ENCODE data around the gene GRM4. TPM values are rescaled to one million over a fixed set of nuclear protein-coding genes. Genes with fewer than 3 reads are reported as not detected.

The GRM4 gene
- total and polyA plus RNA-seq, 9 of the 15 experiments (the other 6 are each of a cell fraction or from before 2014, with no cell fraction given) = 0.18 TPM; not detected in 8

DNA sequence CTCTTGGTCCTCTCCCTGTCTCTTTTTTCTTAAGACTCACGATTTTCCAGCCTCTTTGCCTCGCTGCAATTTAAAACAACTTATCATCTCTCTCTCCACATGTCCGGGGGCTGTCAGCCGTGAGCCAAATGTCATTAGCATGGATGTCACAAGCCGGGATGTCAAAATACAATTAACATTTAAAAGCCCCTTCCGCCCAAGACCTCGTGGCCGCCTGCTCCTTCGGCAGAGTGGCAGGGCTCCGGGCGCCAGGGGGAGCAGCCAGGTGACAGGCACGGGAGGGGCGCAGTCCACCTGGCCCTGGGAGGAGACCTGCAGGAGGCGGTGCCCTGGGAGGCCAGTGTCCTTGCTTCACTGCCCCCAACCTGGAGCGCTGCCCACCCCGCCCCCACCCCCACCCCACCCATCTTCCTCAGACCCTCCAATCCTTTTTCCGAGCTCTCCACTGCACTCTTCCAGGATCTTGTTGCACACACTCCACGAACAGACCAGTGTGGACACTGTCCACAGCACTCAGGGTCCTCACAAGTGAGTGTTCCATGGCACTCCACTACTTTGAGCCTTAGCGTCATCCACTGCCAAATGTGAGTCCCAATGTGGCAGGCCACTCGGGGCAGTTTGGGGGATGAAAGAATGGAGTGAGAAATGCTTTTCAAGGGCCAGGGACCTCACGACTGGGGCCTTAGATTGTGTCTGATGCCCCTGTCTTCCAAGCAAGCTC, 5.6 kb upstream of the GRM4 start:
- intact Hi-C loops (cut with micrococcal nuclease) (loop anchor here (10.0 kb wide), 1 partner anchor 177 kb away; no protein-coding TSS in a partner anchor), in situ Hi-C loops (cut with MboI) (loop anchor here (5.0 kb wide), 2 partner anchors 94 to 389 kb away; no protein-coding TSS in a partner anchor)
- H3K4me1 ChIP-seq (replicated peaks in 1 of 2; ENCODE audit: control insufficient read depth in 2 of 2, insufficient read depth in 2 of 2, low read length in 2 of 2) = peaks cover 0 to 14% of the 10 kb centered on the region in 2 experiments; a peak in 2 of 5 replicates
- BruUV-seq (replicated peaks) = no TSS peak
- DNase-seq (ENCODE audit: extremely low read depth in 1 of 4, low spot score in 3 of 4) (no peak), FAIRE-seq (no peak), ATAC-seq (no peak)
- H3K4me2 ChIP-seq (ENCODE audit: insufficient read depth, low read length) = no peak overlapping the region
- no peak overlapping the region for H2AFZ ChIP-seq (ENCODE audit: low read depth, low read length)
- peaks cover 15 to 71% of the 10 kb centered on the region in 2 experiments; a peak in 4 of 5 replicates for H3K27me3 ChIP-seq (ENCODE audit: control insufficient read depth in 2 of 2, insufficient read depth in 2 of 2, low read length in 2 of 2)
- H3K9me1 ChIP-seq (ENCODE audit: control insufficient read depth, insufficient read depth, low read length) = peaks cover 4% of the 10 kb centered on the region
- no peaks in the 10 kb centered on the region for H3K36me3 ChIP-seq (ENCODE audit: control insufficient read depth, insufficient read depth, low read length)
- CTCF ChIA-PET (ENCODE audit: low intra/inter-chr PET ratio) = no interaction called here
- H3K4me3 ChIP-seq = no peak overlapping the region
- no peaks in the 10 kb centered on the region for H3K79me2 ChIP-seq (ENCODE audit: control insufficient read depth, insufficient read depth, low read length)
- 3% methylated on average over 18 of the region's 21 CpGs for WGBS (ENCODE audit: insufficient coverage, low coverage, missing lambda C conversion rate)
- H4K20me1 ChIP-seq (replicated peaks; ENCODE audit: control insufficient read depth, insufficient read depth, low read length) = peaks cover 3% of the 10 kb centered on the region
- no peak overlapping the region for H3K9ac ChIP-seq (ENCODE audit: insufficient read depth in 1 of 2, low read depth in 2 of 2, low read length in 2 of 2)
- no peak overlapping the region for H3K27ac ChIP-seq (ENCODE audit: extremely low read depth, low read depth, low read length)
- no peaks in the 10 kb centered on the region for H3K9me3 ChIP-seq (replicated peaks; ENCODE audit: control insufficient read depth, insufficient read depth, low read depth, low read length)
- POLR2A ChIA-PET = interaction anchor here (0.7 to 1.0 kb wide), 2 partner anchors 11 to 468 kb away, joined by 3 read pairs; no protein-coding TSS in a partner anchor
- TF ChIP-seq, protein P1, sequence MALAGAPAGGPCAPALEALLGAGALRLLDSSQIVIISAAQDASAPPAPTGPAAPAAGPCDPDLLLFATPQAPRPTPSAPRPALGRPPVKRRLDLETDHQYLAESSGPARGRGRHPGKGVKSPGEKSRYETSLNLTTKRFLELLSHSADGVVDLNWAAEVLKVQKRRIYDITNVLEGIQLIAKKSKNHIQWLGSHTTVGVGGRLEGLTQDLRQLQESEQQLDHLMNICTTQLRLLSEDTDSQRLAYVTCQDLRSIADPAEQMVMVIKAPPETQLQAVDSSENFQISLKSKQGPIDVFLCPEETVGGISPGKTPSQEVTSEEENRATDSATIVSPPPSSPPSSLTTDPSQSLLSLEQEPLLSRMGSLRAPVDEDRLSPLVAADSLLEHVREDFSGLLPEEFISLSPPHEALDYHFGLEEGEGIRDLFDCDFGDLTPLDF (CRISPR knock-in tag; IDR thresholded peaks at IDR 0.05) = no peak
- TF ChIP-seq ZC3H8 (IDR thresholded peaks at IDR 0.05) = no peak
- TF ChIP-seq, protein P2, sequence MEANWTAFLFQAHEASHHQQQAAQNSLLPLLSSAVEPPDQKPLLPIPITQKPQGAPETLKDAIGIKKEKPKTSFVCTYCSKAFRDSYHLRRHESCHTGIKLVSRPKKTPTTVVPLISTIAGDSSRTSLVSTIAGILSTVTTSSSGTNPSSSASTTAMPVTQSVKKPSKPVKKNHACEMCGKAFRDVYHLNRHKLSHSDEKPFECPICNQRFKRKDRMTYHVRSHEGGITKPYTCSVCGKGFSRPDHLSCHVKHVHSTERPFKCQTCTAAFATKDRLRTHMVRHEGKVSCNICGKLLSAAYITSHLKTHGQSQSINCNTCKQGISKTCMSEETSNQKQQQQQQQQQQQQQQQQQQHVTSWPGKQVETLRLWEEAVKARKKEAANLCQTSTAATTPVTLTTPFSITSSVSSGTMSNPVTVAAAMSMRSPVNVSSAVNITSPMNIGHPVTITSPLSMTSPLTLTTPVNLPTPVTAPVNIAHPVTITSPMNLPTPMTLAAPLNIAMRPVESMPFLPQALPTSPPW (CRISPR knock-in tag; IDR thresholded peaks at IDR 0.05) = no peak
- TF ChIP-seq, protein P3, sequence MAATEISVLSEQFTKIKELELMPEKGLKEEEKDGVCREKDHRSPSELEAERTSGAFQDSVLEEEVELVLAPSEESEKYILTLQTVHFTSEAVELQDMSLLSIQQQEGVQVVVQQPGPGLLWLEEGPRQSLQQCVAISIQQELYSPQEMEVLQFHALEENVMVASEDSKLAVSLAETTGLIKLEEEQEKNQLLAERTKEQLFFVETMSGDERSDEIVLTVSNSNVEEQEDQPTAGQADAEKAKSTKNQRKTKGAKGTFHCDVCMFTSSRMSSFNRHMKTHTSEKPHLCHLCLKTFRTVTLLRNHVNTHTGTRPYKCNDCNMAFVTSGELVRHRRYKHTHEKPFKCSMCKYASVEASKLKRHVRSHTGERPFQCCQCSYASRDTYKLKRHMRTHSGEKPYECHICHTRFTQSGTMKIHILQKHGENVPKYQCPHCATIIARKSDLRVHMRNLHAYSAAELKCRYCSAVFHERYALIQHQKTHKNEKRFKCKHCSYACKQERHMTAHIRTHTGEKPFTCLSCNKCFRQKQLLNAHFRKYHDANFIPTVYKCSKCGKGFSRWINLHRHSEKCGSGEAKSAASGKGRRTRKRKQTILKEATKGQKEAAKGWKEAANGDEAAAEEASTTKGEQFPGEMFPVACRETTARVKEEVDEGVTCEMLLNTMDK (IDR thresholded peaks at IDR 0.05; ENCODE audit: borderline replicate concordance, insufficient read depth, low read depth, low read length, poor library complexity, severe bottlenecking) = peak; percentile 14
- no peak for TF ChIP-seq ZNF436 (CRISPR knock-in tag; IDR thresholded peaks at IDR 0.05)
- no peak for TF ChIP-seq MED1 (CRISPR knock-in tag; IDR thresholded peaks at IDR 0.05; ENCODE audit: borderline replicate concordance)
- TF ChIP-seq U2AF1 (optimal IDR thresholded peaks at IDR 0.05; ENCODE audit: low read depth, low read length) = no peak
- TF ChIP-seq, protein P4, sequence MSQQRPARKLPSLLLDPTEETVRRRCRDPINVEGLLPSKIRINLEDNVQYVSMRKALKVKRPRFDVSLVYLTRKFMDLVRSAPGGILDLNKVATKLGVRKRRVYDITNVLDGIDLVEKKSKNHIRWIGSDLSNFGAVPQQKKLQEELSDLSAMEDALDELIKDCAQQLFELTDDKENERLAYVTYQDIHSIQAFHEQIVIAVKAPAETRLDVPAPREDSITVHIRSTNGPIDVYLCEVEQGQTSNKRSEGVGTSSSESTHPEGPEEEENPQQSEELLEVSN (IDR thresholded peaks at IDR 0.05; ENCODE audit: borderline replicate concordance in 1 of 2, extremely low read depth in 1 of 2, insufficient read depth in 1 of 2, insufficient read length in 1 of 2, low read depth in 1 of 2, low read length in 1 of 2, poor library complexity in 1 of 2, severe bottlenecking in 1 of 2) = peak in 1 of 2 experiments; percentile 30
- no peak for TF ChIP-seq ZKSCAN8 (CRISPR knock-in tag; IDR thresholded peaks at IDR 0.05)
- TF ChIP-seq ZNF830 (CRISPR knock-in tag; IDR thresholded peaks at IDR 0.05) = no peak
- TF ChIP-seq MAFK (IDR thresholded peaks at IDR 0.05; ENCODE audit: low read length) = no peak
- no peak for TF ChIP-seq LARP7 (IDR thresholded peaks at IDR 0.05)
- TF ChIP-seq, protein P5, sequence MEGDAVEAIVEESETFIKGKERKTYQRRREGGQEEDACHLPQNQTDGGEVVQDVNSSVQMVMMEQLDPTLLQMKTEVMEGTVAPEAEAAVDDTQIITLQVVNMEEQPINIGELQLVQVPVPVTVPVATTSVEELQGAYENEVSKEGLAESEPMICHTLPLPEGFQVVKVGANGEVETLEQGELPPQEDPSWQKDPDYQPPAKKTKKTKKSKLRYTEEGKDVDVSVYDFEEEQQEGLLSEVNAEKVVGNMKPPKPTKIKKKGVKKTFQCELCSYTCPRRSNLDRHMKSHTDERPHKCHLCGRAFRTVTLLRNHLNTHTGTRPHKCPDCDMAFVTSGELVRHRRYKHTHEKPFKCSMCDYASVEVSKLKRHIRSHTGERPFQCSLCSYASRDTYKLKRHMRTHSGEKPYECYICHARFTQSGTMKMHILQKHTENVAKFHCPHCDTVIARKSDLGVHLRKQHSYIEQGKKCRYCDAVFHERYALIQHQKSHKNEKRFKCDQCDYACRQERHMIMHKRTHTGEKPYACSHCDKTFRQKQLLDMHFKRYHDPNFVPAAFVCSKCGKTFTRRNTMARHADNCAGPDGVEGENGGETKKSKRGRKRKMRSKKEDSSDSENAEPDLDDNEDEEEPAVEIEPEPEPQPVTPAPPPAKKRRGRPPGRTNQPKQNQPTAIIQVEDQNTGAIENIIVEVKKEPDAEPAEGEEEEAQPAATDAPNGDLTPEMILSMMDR (IDR thresholded peaks at IDR 0.05 in 2 of 3, conservative IDR thresholded peaks at IDR 0.05 in 1 of 3; ENCODE audit: insufficient read depth in 2 of 3, low read depth in 1 of 3, low read length in 3 of 3) = no peak
